GM23338 (cell line): Measurements from ENCODE around the gene ADAM10. TPM values are rescaled to one million over a fixed set of nuclear protein-coding genes. Genes with fewer than 3 reads are reported as not detected.

Experiments
- ATAC-seq: fragments of 200-7000 bp; cut with Tn5 transposase; 3 replicates; pipeline ENCODE4 v1.9.1; 2020
- DNase-seq: peaks from one replicate; pipeline ENCODE4 v3.0.0-alpha.2; 2015; ENCODE audit warnings: low spot score
- H2AFZ ChIP-seq: fragments of 200-600 bp; sonication (generic); 2 replicates; pipeline ENCODE4 v1.8.0; 2016; ENCODE audit warnings: antibody characterized with exemption, mild to moderate bottlenecking, moderate library complexity
- H3F3A ChIP-seq: fragments of 200-600 bp; sonication (generic); replicated peaks from 2 replicates; pipeline ENCODE4 v1.8.0; 2017; ENCODE audit warnings: antibody characterized with exemption, mixed run types, low read depth
- H3K27ac ChIP-seq: fragments of 200-600 bp; sonication (generic); 2 replicates; pipeline ENCODE4 v1.6.1; 2016; ENCODE audit warnings: low read depth
- H3K27me3 ChIP-seq: fragments of 200-600 bp; sonication (generic); 2 replicates; pipeline ENCODE4 v1.8.0; 2016; ENCODE audit warnings: mild to moderate bottlenecking, mixed run types, moderate library complexity; ENCODE audit not compliant: insufficient read depth
- H3K36me3 ChIP-seq: fragments of 200-600 bp; sonication (generic); 2 replicates; pipeline ENCODE4 v1.8.0; 2016; ENCODE audit warnings: mild to moderate bottlenecking; ENCODE audit not compliant: insufficient read depth
- H3K4me1 ChIP-seq: fragments of 200-600 bp; sonication (generic); 2 replicates; pipeline ENCODE4 v1.8.0; 2016; ENCODE audit warnings: mild to moderate bottlenecking, moderate library complexity; ENCODE audit not compliant: insufficient read depth
- H3K4me2 ChIP-seq: fragments of 200-600 bp; sonication (generic); 2 replicates; pipeline ENCODE4 v1.7.1; 2017; ENCODE audit warnings: mixed run types
- H3K4me3 ChIP-seq: fragments of 200-600 bp; sonication (generic); 2 replicates; pipeline ENCODE4 v1.6.1; 2016; ENCODE audit warnings: mixed run types
- H3K79me2 ChIP-seq: fragments of 200-600 bp; sonication (generic); replicated peaks from 2 replicates; pipeline ENCODE4 v1.8.0; 2017; ENCODE audit warnings: mild to moderate bottlenecking; ENCODE audit not compliant: insufficient read depth
- H3K9me2 ChIP-seq: fragments of 200-600 bp; sonication (generic); 2 replicates; pipeline ENCODE4 v1.8.0; 2017; ENCODE audit not compliant: insufficient read depth
- H4K20me1 ChIP-seq: fragments of 200-600 bp; sonication (generic); replicated peaks from 2 replicates; pipeline ENCODE4 v1.8.0; 2017; ENCODE audit warnings: mild to moderate bottlenecking; ENCODE audit not compliant: insufficient read depth
- H3K27ac Mint-ChIP-seq: 2 replicates; pipeline ENCODE4 v1.8.0; 2020; ENCODE audit warnings: inconsistent platforms, mild to moderate bottlenecking, moderate library complexity, mixed read lengths
- H3K27me3 Mint-ChIP-seq: 3 replicates; pipeline ENCODE4 v1.8.0; 2022; ENCODE audit warnings: low read depth, mild to moderate bottlenecking, moderate library complexity, mixed read lengths, inconsistent platforms; ENCODE audit not compliant: insufficient read depth, poor library complexity
- H3K36me3 Mint-ChIP-seq: 3 replicates; pipeline ENCODE4 v1.8.0; 2021; ENCODE audit warnings: low read depth, mild to moderate bottlenecking, inconsistent platforms, moderate library complexity, mixed read lengths
- H3K4me1 Mint-ChIP-seq: 3 replicates; pipeline ENCODE4 v1.8.0; 2020; ENCODE audit warnings: mild to moderate bottlenecking, inconsistent platforms, mixed read lengths
- H3K4me3 Mint-ChIP-seq: 3 replicates; pipeline ENCODE4 v1.8.0; 2021; ENCODE audit warnings: moderate library complexity, mild to moderate bottlenecking, inconsistent platforms, mixed read lengths
- H3K9me3 Mint-ChIP-seq: 3 replicates; pipeline ENCODE4 v1.8.0; 2020; ENCODE audit warnings: moderate library complexity, mild to moderate bottlenecking, inconsistent platforms, mixed read lengths
- CREB1 ChIP-seq: fragments of 250-450 bp; sonication (Bioruptor Pico); IDR thresholded peaks from 2 replicates; pipeline ENCODE4 v1.5.0; 2020; ENCODE audit warnings: low read depth, mild to moderate bottlenecking, moderate library complexity
- EZH2 ChIP-seq: fragments of 200-600 bp; sonication (generic); IDR thresholded peaks from one replicate; pipeline ENCODE4 v1.8.0; 2017; ENCODE audit warnings: antibody characterized with exemption, mild to moderate bottlenecking, low read depth; ENCODE audit not compliant: unreplicated experiment
- EZH2phosphoT487 ChIP-seq: fragments of 200-600 bp; sonication (generic); IDR thresholded peaks from one replicate; pipeline ENCODE4 v1.8.1; 2018; ENCODE audit warnings: antibody characterized with exemption; ENCODE audit not compliant: unreplicated experiment
- JUNB ChIP-seq: IDR thresholded peaks from one replicate; pipeline ENCODE4 v1.6.1; 2016; ENCODE audit warnings: antibody characterized with exemption; ENCODE audit not compliant: unreplicated experiment
- NANOG ChIP-seq: IDR thresholded peaks from 2 replicates; pipeline ENCODE4 v1.6.1; 2016; ENCODE audit warnings: antibody characterized with exemption, borderline replicate concordance
- POLR2AphosphoS5 ChIP-seq: IDR thresholded peaks from 2 replicates; pipeline ENCODE4 v1.6.1; 2016; ENCODE audit warnings: antibody characterized with exemption, low read depth
- STAT1 ChIP-seq: IDR thresholded peaks from one replicate; pipeline ENCODE4 v1.6.1; 2016; ENCODE audit warnings: antibody characterized with exemption; ENCODE audit not compliant: unreplicated experiment
- ZNF114 ChIP-seq: fragments of 250-450 bp; sonication (Bioruptor Pico); IDR thresholded peaks from 2 replicates; pipeline ENCODE4 v1.5.0; 2020; ENCODE audit warnings: mild to moderate bottlenecking, moderate library complexity
- ZNF331 ChIP-seq: fragments of 250-450 bp; sonication (Bioruptor Pico); IDR thresholded peaks from 2 replicates; pipeline ENCODE4 v1.5.0; 2020; ENCODE audit warnings: low read depth, mild to moderate bottlenecking, moderate library complexity
- polyA plus RNA-seq: library from polyadenylated mRNA; unstranded; fragments of >200 nt; fragmentation: Nextera tagmentation; extraction: Ambion mirVana; gene quantifications from 2 replicates; pipeline ENCODE4 v1.2.1, GENCODE V29; 2016
- total RNA-seq: library from RNA; depleted of rRNA; stranded (reverse); fragments of >200 nt; shearing (Covaris generic); gene quantifications from 2 replicates; pipeline ENCODE4 v1.2.3, GENCODE V29; 2014
- TF ChIP-seq, protein P1 (sequence below): fragments of 250-450 bp; sonication (Bioruptor Pico); IDR thresholded peaks from 2 replicates; pipeline ENCODE4 v1.5.0; 2020; ENCODE audit warnings: mild to moderate bottlenecking, moderate library complexity
- TF ChIP-seq, protein P2 (sequence below), 2 experiments: fragments of 200-600 bp in 1 of 2; sonication (generic) in 1 of 2; conservative IDR thresholded peaks; 2 replicates each; pipeline versions ENCODE4 v1.5.1 to v1.6.1; 2016 to 2017; ENCODE audit warnings: antibody characterized with exemption in 2 of 2, low read depth in 2 of 2, mild to moderate bottlenecking in 2 of 2, moderate library complexity in 1 of 2
- TF ChIP-seq, protein P3 (sequence below): IDR thresholded peaks from 2 replicates; pipeline ENCODE4 v1.6.1; 2016; ENCODE audit warnings: antibody characterized with exemption
- TF ChIP-seq, protein P4 (sequence below): IDR thresholded peaks from one replicate; pipeline ENCODE4 v1.6.1; 2018; ENCODE audit warnings: antibody characterized with exemption; ENCODE audit not compliant: unreplicated experiment

The ADAM10 gene
- total and polyA plus RNA-seq, 2 experiments from 2014 or later, result 25.0 to 114 TPM

DNA sequence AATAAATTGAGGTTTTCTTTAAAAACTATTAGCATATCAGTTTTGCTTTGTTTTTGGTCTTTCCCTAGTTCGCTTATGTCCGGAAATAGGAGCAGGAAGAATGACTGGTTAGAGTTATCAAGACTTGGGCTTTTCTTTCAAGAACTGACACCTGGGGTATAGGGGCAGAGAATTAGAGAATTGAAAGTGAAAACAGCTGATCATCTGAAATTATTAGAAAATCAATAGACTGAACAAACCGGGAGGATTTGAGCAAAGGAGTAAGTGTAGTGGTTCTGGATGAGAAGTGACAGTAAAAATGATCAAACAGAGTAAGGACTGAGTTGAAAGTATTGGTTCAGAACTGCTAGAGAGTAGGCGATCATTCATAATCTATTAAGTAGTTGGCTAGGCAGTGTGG lies 27.6 kb upstream of the ADAM10 start (continued):
- TF ChIP-seq CREB1 (CRISPR knock-in tag) (no peak), EZH2 (no peak)

DNA sequence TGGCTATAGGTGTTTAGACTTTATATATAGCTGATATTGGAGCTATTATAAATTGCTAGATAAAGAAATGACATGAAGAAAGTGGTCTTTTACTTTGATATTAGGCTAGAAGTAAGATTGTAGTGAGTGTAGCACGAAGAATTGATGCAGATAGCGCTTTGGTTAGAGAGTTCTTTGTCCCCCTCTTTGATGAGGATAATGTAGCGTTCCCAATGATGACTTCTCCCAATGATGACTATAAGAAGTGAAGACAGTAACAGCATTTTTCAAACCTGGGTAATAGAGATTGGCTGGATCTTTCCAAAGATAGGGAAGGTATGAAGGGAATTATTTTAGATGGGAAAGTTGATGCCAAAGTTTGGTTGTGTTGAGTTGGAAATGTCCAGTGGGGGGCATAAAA lies 25.9 kb upstream of the ADAM10 start:
- H3K4me3 ChIP-seq, result no peak overlapping the region
- Mint-ChIP-seq H3K4me1 (peaks cover 5% of the 10 kb centered on the region; the same call in 2 of the 3 replicates), H3K4me3 (no peak overlapping the region), H3K27me3 (peaks cover 9% of the 10 kb centered on the region), H3K36me3 (peaks cover 4% of the 10 kb centered on the region; the same call in 2 of the 3 replicates), H3K27ac (no peak overlapping the region), H3K9me3 (no peaks in the 10 kb centered on the region)
- H3K27me3 ChIP-seq, result no peaks in the 10 kb centered on the region
- DNase-seq, result no peak
- no peak for TF ChIP-seq ZNF331
- TF ChIP-seq, protein P1, sequence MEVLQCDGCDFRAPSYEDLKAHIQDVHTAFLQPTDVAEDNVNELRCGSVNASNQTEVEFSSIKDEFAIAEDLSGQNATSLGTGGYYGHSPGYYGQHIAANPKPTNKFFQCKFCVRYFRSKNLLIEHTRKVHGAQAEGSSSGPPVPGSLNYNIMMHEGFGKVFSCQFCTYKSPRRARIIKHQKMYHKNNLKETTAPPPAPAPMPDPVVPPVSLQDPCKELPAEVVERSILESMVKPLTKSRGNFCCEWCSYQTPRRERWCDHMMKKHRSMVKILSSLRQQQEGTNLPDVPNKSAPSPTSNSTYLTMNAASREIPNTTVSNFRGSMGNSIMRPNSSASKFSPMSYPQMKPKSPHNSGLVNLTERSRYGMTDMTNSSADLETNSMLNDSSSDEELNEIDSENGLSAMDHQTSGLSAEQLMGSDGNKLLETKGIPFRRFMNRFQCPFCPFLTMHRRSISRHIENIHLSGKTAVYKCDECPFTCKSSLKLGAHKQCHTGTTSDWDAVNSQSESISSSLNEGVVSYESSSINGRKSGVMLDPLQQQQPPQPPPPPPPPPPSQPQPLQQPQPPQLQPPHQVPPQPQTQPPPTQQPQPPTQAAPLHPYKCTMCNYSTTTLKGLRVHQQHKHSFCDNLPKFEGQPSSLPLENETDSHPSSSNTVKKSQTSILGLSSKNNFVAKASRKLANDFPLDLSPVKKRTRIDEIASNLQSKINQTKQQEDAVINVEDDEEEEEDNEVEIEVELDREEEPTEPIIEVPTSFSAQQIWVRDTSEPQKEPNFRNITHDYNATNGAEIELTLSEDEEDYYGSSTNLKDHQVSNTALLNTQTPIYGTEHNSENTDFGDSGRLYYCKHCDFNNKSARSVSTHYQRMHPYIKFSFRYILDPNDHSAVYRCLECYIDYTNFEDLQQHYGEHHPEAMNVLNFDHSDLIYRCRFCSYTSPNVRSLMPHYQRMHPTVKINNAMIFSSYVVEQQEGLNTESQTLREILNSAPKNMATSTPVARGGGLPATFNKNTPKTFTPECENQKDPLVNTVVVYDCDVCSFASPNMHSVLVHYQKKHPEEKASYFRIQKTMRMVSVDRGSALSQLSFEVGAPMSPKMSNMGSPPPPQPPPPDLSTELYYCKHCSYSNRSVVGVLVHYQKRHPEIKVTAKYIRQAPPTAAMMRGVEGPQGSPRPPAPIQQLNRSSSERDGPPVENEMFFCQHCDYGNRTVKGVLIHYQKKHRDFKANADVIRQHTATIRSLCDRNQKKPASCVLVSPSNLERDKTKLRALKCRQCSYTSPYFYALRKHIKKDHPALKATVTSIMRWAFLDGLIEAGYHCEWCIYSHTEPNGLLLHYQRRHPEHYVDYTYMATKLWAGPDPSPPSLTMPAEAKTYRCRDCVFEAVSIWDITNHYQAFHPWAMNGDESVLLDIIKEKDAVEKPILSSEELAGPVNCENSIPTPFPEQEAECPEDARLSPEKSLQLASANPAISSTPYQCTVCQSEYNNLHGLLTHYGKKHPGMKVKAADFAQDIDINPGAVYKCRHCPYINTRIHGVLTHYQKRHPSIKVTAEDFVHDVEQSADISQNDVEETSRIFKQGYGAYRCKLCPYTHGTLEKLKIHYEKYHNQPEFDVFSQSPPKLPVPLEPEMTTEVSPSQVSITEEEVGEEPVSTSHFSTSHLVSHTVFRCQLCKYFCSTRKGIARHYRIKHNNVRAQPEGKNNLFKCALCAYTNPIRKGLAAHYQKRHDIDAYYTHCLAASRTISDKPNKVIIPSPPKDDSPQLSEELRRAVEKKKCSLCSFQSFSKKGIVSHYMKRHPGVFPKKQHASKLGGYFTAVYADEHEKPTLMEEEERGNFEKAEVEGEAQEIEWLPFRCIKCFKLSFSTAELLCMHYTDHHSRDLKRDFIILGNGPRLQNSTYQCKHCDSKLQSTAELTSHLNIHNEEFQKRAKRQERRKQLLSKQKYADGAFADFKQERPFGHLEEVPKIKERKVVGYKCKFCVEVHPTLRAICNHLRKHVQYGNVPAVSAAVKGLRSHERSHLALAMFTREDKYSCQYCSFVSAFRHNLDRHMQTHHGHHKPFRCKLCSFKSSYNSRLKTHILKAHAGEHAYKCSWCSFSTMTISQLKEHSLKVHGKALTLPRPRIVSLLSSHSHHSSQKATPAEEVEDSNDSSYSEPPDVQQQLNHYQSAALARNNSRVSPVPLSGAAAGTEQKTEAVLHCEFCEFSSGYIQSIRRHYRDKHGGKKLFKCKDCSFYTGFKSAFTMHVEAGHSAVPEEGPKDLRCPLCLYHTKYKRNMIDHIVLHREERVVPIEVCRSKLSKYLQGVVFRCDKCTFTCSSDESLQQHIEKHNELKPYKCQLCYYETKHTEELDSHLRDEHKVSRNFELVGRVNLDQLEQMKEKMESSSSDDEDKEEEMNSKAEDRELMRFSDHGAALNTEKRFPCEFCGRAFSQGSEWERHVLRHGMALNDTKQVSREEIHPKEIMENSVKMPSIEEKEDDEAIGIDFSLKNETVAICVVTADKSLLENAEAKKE, result no peak
- TF ChIP-seq NANOG, result no peak
- TF ChIP-seq EZH2phosphoT487, result no peak
- TF ChIP-seq, protein P2, sequence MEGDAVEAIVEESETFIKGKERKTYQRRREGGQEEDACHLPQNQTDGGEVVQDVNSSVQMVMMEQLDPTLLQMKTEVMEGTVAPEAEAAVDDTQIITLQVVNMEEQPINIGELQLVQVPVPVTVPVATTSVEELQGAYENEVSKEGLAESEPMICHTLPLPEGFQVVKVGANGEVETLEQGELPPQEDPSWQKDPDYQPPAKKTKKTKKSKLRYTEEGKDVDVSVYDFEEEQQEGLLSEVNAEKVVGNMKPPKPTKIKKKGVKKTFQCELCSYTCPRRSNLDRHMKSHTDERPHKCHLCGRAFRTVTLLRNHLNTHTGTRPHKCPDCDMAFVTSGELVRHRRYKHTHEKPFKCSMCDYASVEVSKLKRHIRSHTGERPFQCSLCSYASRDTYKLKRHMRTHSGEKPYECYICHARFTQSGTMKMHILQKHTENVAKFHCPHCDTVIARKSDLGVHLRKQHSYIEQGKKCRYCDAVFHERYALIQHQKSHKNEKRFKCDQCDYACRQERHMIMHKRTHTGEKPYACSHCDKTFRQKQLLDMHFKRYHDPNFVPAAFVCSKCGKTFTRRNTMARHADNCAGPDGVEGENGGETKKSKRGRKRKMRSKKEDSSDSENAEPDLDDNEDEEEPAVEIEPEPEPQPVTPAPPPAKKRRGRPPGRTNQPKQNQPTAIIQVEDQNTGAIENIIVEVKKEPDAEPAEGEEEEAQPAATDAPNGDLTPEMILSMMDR (conservative IDR thresholded peaks at IDR 0.05; ENCODE audit: low read depth in 2 of 2), result no peak
- TF ChIP-seq CREB1 (CRISPR knock-in tag), result no peak
- TF ChIP-seq ZNF114 (CRISPR knock-in tag), result no peak
- TF ChIP-seq, protein P3, sequence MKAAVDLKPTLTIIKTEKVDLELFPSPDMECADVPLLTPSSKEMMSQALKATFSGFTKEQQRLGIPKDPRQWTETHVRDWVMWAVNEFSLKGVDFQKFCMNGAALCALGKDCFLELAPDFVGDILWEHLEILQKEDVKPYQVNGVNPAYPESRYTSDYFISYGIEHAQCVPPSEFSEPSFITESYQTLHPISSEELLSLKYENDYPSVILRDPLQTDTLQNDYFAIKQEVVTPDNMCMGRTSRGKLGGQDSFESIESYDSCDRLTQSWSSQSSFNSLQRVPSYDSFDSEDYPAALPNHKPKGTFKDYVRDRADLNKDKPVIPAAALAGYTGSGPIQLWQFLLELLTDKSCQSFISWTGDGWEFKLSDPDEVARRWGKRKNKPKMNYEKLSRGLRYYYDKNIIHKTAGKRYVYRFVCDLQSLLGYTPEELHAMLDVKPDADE, result no peak
- TF ChIP-seq STAT1, result no peak
- TF ChIP-seq JUNB, result no peak
- TF ChIP-seq, protein P4, sequence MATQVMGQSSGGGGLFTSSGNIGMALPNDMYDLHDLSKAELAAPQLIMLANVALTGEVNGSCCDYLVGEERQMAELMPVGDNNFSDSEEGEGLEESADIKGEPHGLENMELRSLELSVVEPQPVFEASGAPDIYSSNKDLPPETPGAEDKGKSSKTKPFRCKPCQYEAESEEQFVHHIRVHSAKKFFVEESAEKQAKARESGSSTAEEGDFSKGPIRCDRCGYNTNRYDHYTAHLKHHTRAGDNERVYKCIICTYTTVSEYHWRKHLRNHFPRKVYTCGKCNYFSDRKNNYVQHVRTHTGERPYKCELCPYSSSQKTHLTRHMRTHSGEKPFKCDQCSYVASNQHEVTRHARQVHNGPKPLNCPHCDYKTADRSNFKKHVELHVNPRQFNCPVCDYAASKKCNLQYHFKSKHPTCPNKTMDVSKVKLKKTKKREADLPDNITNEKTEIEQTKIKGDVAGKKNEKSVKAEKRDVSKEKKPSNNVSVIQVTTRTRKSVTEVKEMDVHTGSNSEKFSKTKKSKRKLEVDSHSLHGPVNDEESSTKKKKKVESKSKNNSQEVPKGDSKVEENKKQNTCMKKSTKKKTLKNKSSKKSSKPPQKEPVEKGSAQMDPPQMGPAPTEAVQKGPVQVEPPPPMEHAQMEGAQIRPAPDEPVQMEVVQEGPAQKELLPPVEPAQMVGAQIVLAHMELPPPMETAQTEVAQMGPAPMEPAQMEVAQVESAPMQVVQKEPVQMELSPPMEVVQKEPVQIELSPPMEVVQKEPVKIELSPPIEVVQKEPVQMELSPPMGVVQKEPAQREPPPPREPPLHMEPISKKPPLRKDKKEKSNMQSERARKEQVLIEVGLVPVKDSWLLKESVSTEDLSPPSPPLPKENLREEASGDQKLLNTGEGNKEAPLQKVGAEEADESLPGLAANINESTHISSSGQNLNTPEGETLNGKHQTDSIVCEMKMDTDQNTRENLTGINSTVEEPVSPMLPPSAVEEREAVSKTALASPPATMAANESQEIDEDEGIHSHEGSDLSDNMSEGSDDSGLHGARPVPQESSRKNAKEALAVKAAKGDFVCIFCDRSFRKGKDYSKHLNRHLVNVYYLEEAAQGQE, result no peak
- no peak for TF ChIP-seq POLR2AphosphoS5
- TF ChIP-seq EZH2, result no peak
- no peaks in the 10 kb centered on the region for H3K36me3 ChIP-seq
- peaks cover 19% of the 10 kb centered on the region; the same call in 1 of the 2 replicates for H4K20me1 ChIP-seq
- no peak overlapping the region for H3K4me2 ChIP-seq
- H3F3A ChIP-seq, result no peaks in the 10 kb centered on the region
- no peaks in the 10 kb centered on the region for H3K9me2 ChIP-seq
- H3K79me2 ChIP-seq, result peaks cover 84% of the 10 kb centered on the region
- ATAC-seq, result no peak
- no peak overlapping the region for H3K27ac ChIP-seq
- peaks cover 29% of the 10 kb centered on the region for H3K4me1 ChIP-seq
- no peak overlapping the region for H2AFZ ChIP-seq
